ENCODE results near the gene SEC24B.
A peak's percentile ranks its signal among the peaks of the same experiment; 100 is the strongest.
"Not testable (repeated sequence)": the region's sequence is repeated elsewhere in the genome, so short reads cannot be mapped to it uniquely, and the experiment has no call there.

The SEC24B gene

DNA sequence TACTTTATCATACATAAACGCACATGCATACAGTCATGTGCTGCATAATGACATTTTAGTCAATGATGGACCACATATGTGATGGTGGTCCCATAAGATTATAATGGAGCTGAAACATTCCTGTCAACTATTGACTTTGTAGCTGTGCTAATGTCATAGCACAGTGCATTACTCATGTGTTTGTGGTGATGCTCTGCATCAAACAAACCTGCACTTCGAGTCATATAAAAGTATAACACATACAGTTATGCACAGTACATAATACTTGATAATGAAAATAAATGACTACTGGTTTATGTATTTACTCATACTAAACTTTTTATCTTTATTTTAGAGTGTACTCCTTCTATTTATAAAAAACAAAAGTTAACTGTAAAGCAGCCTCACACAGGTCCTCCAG, 65.9 kb downstream of the SEC24B start:
- DNase-seq (ENCODE audit: low spot score) = no peak

DNA sequence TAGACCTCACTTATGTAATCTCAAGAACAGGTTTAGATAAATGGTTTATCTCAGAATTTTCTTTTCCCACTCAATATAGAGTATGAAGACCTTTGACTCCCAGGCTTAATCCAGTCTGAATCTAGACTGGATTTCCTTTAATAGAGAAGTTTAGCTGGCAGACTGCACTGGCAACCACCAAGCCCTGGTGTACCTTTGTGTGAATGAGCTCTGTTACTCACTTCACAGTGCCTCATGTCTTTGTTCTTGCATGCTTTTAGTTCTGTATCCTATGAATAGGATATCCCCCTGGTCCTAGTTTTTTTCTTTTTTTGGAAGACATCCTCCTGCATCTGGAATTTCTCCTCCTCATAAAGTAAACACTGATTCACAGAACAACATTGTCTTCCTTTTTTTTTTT, 73.3 kb downstream of the SEC24B start:
- DNase-seq (ENCODE audit: low spot score) = no peak

GRCh38 chr4:109510687-109511086, 77.1 kb downstream of the SEC24B start:
- DNase-seq (ENCODE audit: low spot score) = no peak

- no peak for DNase-seq (ENCODE audit: low spot score)
Observed at GRCh38 chr4:109511414-109511813, 77.8 kb downstream of the SEC24B start.

DNA sequence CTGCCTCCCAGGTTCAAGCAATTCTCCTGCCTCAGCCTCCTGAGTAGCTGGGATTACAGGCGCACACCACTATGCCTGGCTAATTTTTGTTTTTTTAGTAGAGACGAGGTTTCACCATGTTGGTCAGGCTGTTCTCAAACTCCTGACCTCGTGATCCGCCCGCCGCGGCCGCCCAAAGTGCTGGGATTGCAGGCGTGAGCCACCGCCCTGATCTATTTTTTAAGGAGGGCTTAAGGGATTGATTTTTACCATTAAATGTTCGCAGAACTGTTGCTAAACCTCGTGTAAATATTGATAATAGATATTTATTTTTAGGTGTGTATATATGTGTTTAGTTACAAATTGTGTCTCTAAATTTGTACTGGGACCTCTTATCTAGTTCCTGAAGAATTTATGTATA, 79.8 kb downstream of the SEC24B start:
- not testable (repeated sequence) for DNase-seq (ENCODE audit: low spot score)

- DNase-seq (ENCODE audit: low spot score) = no peak
Observed at GRCh38 chr4:109532182-109532581, 98.6 kb downstream of the SEC24B start.

DNA sequence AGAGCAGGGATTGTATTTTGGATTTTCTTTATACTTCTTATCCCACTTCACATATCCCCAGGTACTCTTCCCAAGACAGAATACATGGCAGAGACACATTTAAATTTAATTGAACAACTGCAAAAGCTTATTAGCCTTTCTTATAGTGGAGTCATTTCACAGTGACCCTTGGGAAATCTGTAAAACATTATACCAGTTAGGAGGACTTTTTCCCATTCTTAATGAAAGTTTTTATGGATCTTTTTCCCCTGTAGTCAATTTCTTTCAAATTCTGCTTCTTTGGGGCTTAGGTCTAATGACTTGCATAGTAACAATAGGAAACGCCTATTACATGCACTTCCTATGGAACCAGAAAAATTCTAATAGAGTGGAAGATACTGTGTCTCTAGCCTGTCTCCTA, 111.8 kb downstream of the SEC24B start:
- DNase-seq (ENCODE audit: low spot score) = no peak

GRCh38 chr4:109547394-109547793, 113.8 kb downstream of the SEC24B start:
- DNase-seq (ENCODE audit: low spot score) = no peak

- no peak for DNase-seq (ENCODE audit: low spot score)
Observed at GRCh38 chr4:109548655-109549054, 115.0 kb downstream of the SEC24B start.

DNA sequence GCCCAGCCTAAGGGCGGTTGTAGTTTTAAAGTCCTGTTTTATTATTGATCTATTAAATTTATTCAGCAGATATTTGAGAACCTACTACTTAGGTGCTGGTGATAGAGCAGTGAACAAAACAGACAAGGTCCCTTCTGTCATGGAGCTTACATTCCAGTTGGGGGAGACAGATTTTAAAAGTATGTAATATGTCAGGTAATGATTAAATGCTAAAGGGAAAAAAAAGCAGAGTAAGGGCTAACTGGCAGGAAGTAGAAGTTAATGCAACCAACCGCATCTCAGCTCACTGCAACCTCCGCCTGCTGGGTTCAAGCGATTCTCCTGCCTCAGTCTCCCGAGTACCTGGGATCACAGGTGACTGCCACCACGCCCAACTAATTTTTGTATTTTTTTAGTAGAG, 118.6 kb downstream of the SEC24B start:
- DNase-seq (ENCODE audit: low spot score) = no peak

DNA sequence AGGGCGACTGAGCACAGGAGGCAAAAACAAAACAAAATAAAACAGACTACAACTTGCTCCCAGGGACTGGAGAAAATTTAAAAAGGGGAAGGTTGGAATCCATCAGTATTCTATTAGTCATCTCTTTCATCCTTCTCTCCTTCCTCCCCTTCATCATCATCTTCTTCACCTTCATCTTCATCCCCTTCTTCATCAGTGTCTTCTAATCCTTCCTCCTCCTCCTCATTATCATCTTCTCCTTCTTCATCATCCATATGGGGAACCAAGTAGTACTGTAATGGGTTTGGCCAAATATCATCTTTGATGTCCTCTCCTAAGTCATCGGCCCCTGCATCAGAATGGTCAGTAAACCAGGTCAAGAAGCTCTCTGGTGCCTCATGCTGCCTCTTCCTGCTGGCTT, 119.5 kb downstream of the SEC24B start:
- no peak for DNase-seq (ENCODE audit: low spot score)

GRCh38 chr4:109554971-109555370, 121.4 kb downstream of the SEC24B start:
- DNase-seq (ENCODE audit: low spot score) = no peak

GRCh38 chr4:109557433-109557832, 123.8 kb downstream of the SEC24B start:
- DNase-seq (ENCODE audit: low spot score) = no peak

DNA sequence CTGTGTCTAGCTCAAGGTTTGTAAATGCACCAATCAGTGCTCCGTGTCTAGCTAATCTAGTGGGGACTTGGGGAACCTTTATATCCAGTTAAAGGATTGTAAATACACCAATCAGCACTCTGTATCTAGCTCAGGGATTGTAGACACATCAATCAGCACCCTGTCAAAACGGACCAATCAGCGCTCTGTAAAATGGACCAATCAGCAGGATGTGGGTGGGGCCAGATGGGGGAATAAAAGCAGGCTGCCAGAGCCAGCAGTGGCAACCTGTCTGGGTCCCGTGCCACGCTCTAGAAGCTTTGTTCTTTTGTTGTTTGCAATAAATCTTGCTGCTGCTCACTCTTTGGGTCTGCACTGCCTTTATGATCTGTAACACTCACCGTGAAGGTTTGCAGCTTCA, 124.5 kb downstream of the SEC24B start:
- DNase-seq (ENCODE audit: low spot score) = not testable (repeated sequence)

DNA sequence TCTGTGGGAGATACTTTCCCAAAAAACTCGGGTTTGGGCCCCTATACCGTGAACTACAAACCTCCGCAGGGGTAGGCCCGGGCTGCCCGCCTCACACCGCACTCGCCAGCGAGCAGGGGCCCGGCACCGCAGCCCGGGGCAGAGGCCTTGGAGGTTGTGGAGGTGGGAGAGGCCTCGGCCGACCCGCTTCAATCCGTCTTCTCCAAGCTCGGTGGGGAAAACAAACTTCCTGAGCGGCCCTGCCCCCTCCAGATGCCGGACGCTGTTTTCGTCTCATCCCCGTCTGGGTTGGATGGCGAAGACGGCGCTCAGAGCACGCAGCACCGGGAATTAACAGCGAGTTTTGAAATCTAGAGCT, 126.0 kb downstream of the SEC24B start:
- no peak for DNase-seq (ENCODE audit: low spot score)

DNA sequence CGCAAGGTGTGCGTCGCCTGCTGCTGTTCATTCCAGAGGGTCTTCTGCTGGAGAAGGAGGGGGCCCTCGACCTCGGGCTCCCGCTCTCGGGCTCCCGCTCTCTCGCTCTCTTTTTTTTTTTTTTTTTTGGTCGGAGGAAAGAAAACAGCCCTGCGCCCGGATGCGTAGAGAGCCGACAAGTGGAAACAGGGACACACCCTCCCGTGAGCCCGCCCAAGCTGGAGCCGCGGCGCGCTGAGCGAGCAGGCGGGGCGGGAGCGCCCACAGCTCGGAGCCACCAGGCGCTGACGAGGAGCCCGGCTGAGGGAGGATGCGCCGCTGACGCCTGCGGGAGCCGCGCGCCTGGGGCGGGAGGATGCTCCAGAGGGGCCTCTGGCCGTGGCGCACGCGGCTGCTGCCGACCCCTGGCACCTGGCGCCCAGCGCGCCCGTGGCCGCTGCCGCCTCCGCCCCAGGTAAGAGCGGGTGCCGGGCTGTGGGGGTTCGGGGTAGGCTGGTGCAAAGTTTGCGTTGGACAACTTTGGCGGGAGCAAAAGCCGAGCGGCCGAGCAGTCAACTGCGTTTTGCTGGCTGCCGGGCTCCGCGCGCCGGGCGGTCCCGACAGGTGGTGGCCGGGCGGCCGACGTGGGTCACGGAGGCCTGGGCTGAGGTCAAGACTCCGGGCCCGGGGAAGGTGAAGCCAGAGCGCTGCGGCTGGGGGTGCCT, 126.5 kb downstream of the SEC24B start, which contains the start of gene MCUB:
Gene MCUB (plus strand): TSS at position 264 of the 704 bp plus-strand sequence. CDS start 92 bp downstream, at position 356.
- peak; percentile 88 for DNase-seq (ENCODE audit: low spot score)

- peak; percentile 27 for DNase-seq (ENCODE audit: low spot score)
Observed at GRCh38 chr4:109560687-109561461, 127.3 kb downstream of the SEC24B start.

DNA sequence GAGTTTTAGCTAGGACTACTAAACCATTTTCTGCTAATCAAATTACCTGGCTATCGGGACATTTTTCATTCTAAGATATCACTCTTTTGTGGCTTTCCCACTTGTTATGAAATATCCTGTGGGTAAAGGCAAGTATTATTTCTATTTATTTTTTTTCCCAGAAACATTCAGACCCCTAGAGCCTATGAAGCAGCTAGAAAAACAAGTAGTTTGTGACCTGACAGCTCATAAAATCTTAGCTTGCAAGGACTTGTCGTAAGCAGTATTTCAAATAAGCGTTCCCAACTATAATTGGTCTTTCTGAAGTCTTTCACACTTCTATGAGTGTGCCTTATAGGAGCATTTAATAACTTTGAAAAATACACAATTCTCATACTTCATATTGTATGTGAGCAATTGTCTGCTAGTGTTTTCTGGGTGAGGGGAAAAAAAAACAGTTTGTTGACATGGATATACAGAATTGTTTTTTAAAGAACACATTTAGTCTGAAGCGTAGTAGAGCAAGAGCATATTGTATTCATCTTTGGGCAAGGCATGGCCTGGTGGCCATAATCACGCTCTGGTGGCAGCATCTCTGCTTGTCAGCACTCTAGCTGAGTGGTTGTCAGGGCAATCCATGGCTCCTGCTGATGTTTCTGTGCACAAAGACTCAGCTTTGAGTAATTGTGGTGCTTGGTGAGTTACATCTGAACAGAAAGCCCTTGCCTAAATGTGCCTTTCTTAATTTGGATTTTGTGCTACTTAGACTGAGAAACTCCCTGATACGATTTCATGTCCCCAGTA, 129.0 kb downstream of the SEC24B start:
- no peak for DNase-seq (ENCODE audit: low spot score)

GRCh38 chr4:109571494-109571893, 137.9 kb downstream of the SEC24B start:
- DNase-seq (ENCODE audit: low spot score) = no peak

GRCh38 chr4:109572154-109572553, 138.5 kb downstream of the SEC24B start:
- no peak for DNase-seq (ENCODE audit: low spot score)

DNA sequence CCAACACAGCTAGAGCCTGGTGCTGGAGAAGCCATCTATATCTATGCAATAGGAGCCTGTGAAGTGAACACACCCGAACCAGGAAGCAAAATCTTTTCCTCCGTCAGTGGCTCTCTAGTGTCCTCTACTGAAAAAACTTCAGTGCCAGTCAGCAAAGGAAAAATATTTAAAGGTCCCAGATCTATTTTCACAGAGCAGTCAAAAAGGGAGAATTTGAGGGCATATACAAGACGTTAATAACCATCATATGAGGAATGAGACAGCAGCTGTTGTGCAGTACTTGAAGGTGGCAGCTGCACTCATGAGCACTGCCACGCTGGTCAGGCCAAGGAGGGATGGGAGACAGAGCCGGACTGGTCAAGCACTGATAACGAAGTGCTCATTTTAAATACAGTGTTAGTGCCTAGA, 140.8 kb downstream of the SEC24B start:
- DNase-seq (ENCODE audit: low spot score) = no peak
